Measurements from ENCODE around the gene ZNF280A. TPM values are rescaled to one million over a fixed set of nuclear protein-coding genes. Genes with fewer than 3 reads are reported as not detected.

The ZNF280A gene
- total and polyA plus RNA-seq, 9 of the 15 experiments (the other 6 are each of a cell fraction or from before 2014, with no cell fraction given): 19.0 to 40.8 (median 28.6) TPM

- TF ChIP-seq ATF3 (IDR thresholded peaks at IDR 0.05) (no peak), ATF3 (CRISPR knock-in tag; conservative IDR thresholded peaks at IDR 0.05) (peak; percentile 96), TFAP4 (CRISPR knock-in tag; IDR thresholded peaks at IDR 0.05; ENCODE audit: borderline replicate concordance) (peak; percentile 98), EGR1 (conservative IDR thresholded peaks at IDR 0.05) (no peak), MAFK (IDR thresholded peaks at IDR 0.05; ENCODE audit: low read length) (no peak), ZFP91 (CRISPR knock-in tag; IDR thresholded peaks at IDR 0.05) (peak; percentile 88; the same call in 1 of the 2 replicates), MLX (CRISPR knock-in tag; conservative IDR thresholded peaks at IDR 0.05) (peak in 1 of 2 experiments; percentile 96; a peak in 2 of 4 replicates), RFX7 (CRISPR knock-in tag; IDR thresholded peaks at IDR 0.05) (no peak), CTCF (IDR thresholded peaks at IDR 0.05 in 2 of 3, conservative IDR thresholded peaks at IDR 0.05 in 1 of 3; ENCODE audit: insufficient read depth in 2 of 3, low read depth in 1 of 3, low read length in 3 of 3) (no peak), TEAD4 (IDR thresholded peaks at IDR 0.05; ENCODE audit: low read length) (no peak), TEAD4 (CRISPR knock-in tag; IDR thresholded peaks at IDR 0.05; ENCODE audit: borderline replicate concordance) (peak; percentile 91; the same call in 1 of the 2 replicates), ZNF511 (CRISPR knock-in tag; IDR thresholded peaks at IDR 0.05) (no peak), PCBP1 (IDR thresholded peaks at IDR 0.05; ENCODE audit: low read depth, low read length, poor library complexity, severe bottlenecking) (no peak), ZBTB49 (CRISPR knock-in tag; IDR thresholded peaks at IDR 0.05; ENCODE audit: borderline replicate concordance) (peak; percentile 96)
These were observed 11.5 kb downstream of the ZNF280A start, which contains the start of gene ZNF280B (continued) for GRCh38 chr22:22508274-22509176.

All from K562 (cell line).